ENCODE measurements around the gene RBM8A.
A peak's percentile ranks its signal among the peaks of the same experiment; 100 is the strongest.

The RBM8A gene

GRCh38 chr1:145962157-145963102 lies 35.1 kb upstream of the RBM8A start:
- Histone ChIP-seq H3K36me3 (ENCODE audit: control insufficient read depth, insufficient read depth, low read length) (no peaks in the 10 kb centered on the region), H3K9me3 (ENCODE audit: control insufficient read depth, low read length) (no peaks in the 10 kb centered on the region), H2AFZ (peak overlapping the region; percentile 82), H3K27me3 (ENCODE audit: control insufficient read depth, insufficient read depth, low read length) (no peaks in the 10 kb centered on the region), H3K4me3 (ENCODE audit: low read depth, low read length) (peak overlapping the region; percentile 78), H3K4me2 (ENCODE audit: low read length) (peak overlapping the region; percentile 94), H3K9ac (no peak overlapping the region), H3K79me2 (peaks cover 3% of the 10 kb centered on the region), H3K27ac (peak overlapping the region; percentile 92), H3K4me1 (peaks cover 10% of the 10 kb centered on the region)
- no peak for TF ChIP-seq CTCF (IDR thresholded peaks at IDR 0.05)

DNA sequence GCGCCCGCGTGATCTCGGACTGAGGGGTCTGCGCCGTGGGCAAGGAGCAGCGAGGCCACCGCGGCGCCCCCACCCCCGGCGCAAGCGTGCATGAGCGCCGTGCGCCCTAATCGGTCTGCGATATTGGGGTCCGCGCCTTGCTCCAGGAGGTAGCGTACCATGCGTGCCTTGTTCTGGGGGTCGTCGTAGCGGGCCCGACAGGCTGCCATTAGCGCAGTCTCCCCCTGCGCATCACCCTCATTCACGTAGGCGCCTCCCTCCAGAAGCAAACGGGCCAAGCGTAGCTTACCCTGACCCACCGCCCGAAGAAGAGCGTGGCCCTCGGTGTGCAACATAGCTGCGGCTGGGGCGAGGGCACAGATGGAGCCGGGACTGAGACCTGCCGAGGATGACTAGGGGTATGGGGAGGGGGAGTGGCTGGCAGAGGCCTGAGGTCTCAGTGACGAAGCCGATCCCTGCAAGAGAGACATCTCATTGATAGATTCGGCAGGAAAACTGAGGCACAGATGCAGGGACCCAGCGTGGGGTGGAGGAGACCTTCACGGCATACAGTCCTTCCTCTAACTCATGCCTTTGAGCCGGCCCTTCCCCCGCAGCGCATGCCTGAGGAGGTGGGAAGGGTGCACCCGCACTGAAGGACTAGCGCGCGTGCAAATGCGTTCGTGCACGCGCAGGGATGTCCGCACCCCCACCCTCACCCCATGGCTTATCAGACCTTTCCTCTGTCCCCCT lies 34.3 kb upstream of the RBM8A start:
- Histone ChIP-seq H3K4me1 (peaks cover 10% of the 10 kb centered on the region), H3K27me3 (ENCODE audit: control insufficient read depth, insufficient read depth, low read length) (no peaks in the 10 kb centered on the region), H3K9ac (no peak overlapping the region), H2AFZ (peak overlapping the region; percentile 83), H3K36me3 (ENCODE audit: control insufficient read depth, insufficient read depth, low read length) (no peaks in the 10 kb centered on the region), H3K4me2 (ENCODE audit: low read length) (peak overlapping the region; percentile 94), H3K9me3 (ENCODE audit: control insufficient read depth, low read length) (no peaks in the 10 kb centered on the region), H3K27ac (peak overlapping the region; percentile 77), H3K4me3 (ENCODE audit: low read depth, low read length) (peak overlapping the region; percentile 78), H3K79me2 (peaks cover 3% of the 10 kb centered on the region)
- no peak for TF ChIP-seq CTCF (IDR thresholded peaks at IDR 0.05)

DNA sequence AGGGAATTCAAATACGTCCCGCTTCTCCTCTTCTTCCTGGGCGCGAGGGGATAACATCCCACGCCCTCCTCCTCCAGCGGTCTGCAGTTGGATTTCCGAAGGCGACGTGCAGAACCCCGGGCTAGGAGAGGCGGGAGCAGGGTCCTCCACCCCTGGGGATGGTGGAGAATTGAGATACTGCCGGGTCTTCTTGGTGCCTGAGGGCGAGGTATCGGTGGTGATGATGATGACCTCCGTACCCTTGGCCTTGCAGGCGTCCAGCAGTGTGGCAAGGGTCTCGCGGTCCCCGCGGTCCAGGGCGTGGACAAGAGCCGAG lies 33.8 kb upstream of the RBM8A start:
- Histone ChIP-seq H3K9ac (no peak overlapping the region), H3K4me2 (ENCODE audit: low read length) (peak overlapping the region; percentile 94), H3K9me3 (ENCODE audit: control insufficient read depth, low read length) (no peaks in the 10 kb centered on the region), H3K27ac (peak overlapping the region; percentile 77), H2AFZ (peak overlapping the region; percentile 83), H3K79me2 (peaks cover 3% of the 10 kb centered on the region), H3K27me3 (ENCODE audit: control insufficient read depth, insufficient read depth, low read length) (no peaks in the 10 kb centered on the region), H3K36me3 (ENCODE audit: control insufficient read depth, insufficient read depth, low read length) (no peaks in the 10 kb centered on the region), H3K4me3 (ENCODE audit: low read depth, low read length) (peak overlapping the region; percentile 78), H3K4me1 (peaks cover 10% of the 10 kb centered on the region)
- no peak for TF ChIP-seq CTCF (IDR thresholded peaks at IDR 0.05)

- peak overlapping the region; percentile 83 for H2AFZ ChIP-seq
- no peaks in the 10 kb centered on the region for H3K27me3 ChIP-seq (ENCODE audit: control insufficient read depth, insufficient read depth, low read length)
- no peaks in the 10 kb centered on the region for H3K9me3 ChIP-seq (ENCODE audit: control insufficient read depth, low read length)
- no peak for TF ChIP-seq CTCF (IDR thresholded peaks at IDR 0.05)
- H3K27ac ChIP-seq, result peak overlapping the region; percentile 77
- no peaks in the 10 kb centered on the region for H3K36me3 ChIP-seq (ENCODE audit: control insufficient read depth, insufficient read depth, low read length)
- H3K9ac ChIP-seq, result peak overlapping the region; percentile 37
- H3K4me2 ChIP-seq (ENCODE audit: low read length), result peak overlapping the region; percentile 94
- peaks cover 10% of the 10 kb centered on the region for H3K4me1 ChIP-seq
- H3K4me3 ChIP-seq (ENCODE audit: low read depth, low read length), result peak overlapping the region; percentile 78
- H3K79me2 ChIP-seq, result peaks cover 3% of the 10 kb centered on the region
These were observed 33.3 kb upstream of the RBM8A start for GRCh38 chr1:145960468-145961108.
